H9 (cell line): ENCODE data around the gene TIMM50. TPM values are rescaled to one million over a fixed set of nuclear protein-coding genes. Genes with fewer than 3 reads are reported as not detected.

Experiments
- DNase-seq: peaks from one replicate; pipeline ENCODE4 v3.0.0-alpha.2; 2017
- H2AFZ ChIP-seq: one replicate; pipeline ENCODE4 v1.6.1; 2013; ENCODE audit warnings: mild to moderate bottlenecking, low read length, control low read depth, moderate library complexity
- H2AK5ac ChIP-seq: 2 replicates; pipeline ENCODE4 v1.6.1; 2013; ENCODE audit warnings: low read length, control low read depth, mixed read lengths; ENCODE audit not compliant: insufficient read length
- H2BK120ac ChIP-seq: one replicate; pipeline ENCODE4 v1.6.1; 2013; ENCODE audit warnings: low read depth, mild to moderate bottlenecking, low read length, control low read depth, inconsistent platforms; ENCODE audit not compliant: poor library complexity, severe bottlenecking
- H2BK12ac ChIP-seq: 2 replicates; pipeline ENCODE4 v1.6.1; 2013; ENCODE audit warnings: low read length, control low read depth, mixed read lengths, low read depth; ENCODE audit not compliant: insufficient read length
- H2BK15ac ChIP-seq: 2 replicates; pipeline ENCODE4 v1.6.1; 2013; ENCODE audit warnings: low read depth, low read length, control low read depth
- H2BK20ac ChIP-seq: one replicate; pipeline ENCODE4 v1.6.1; 2013; ENCODE audit warnings: low read depth, mild to moderate bottlenecking, low read length, control low read depth, inconsistent platforms; ENCODE audit not compliant: poor library complexity, severe bottlenecking
- H2BK5ac ChIP-seq: 2 replicates; pipeline ENCODE4 v1.6.1; 2013; ENCODE audit warnings: low read length, control low read depth, mixed read lengths; ENCODE audit not compliant: insufficient read length
- H3K14ac ChIP-seq: 2 replicates; pipeline ENCODE4 v1.6.1; 2013; ENCODE audit warnings: low read length, control low read depth; ENCODE audit not compliant: insufficient read depth
- H3K18ac ChIP-seq: 2 replicates; pipeline ENCODE4 v1.6.1; 2013; ENCODE audit warnings: low read depth, mild to moderate bottlenecking, mixed read lengths, low read length, control low read depth; ENCODE audit not compliant: insufficient read length
- H3K23ac ChIP-seq: 2 replicates; pipeline ENCODE4 v1.6.1; 2013; ENCODE audit warnings: low read length, control low read depth, mixed read lengths, low read depth; ENCODE audit not compliant: insufficient read length
- H3K23me2 ChIP-seq: 2 replicates; pipeline ENCODE4 v1.6.1; 2013; ENCODE audit warnings: low read depth, mild to moderate bottlenecking, mixed read lengths, low read length, control low read depth; ENCODE audit not compliant: insufficient read length, poor library complexity, severe bottlenecking
- H3K27ac ChIP-seq: 2 replicates; pipeline ENCODE4 v1.5.1; 2013; ENCODE audit warnings: low read length, control low read depth, mixed read lengths, low read depth; ENCODE audit not compliant: insufficient read length
- H3K27me3 ChIP-seq: 2 replicates; pipeline ENCODE4 v1.6.1; 2013; ENCODE audit warnings: low read length, control low read depth, inconsistent platforms; ENCODE audit not compliant: insufficient read depth
- H3K4ac ChIP-seq: 2 replicates; pipeline ENCODE4 v1.6.1; 2013; ENCODE audit warnings: low read depth, mild to moderate bottlenecking, control low read depth, inconsistent platforms, low read length, moderate library complexity
- H3K4me1 ChIP-seq: 2 replicates; pipeline ENCODE4 v1.6.1; 2013; ENCODE audit warnings: low read length, control low read depth, inconsistent platforms; ENCODE audit not compliant: insufficient read depth
- H3K4me2 ChIP-seq: 2 replicates; pipeline ENCODE4 v1.6.1; 2013; ENCODE audit warnings: low read length, control low read depth, mixed read lengths; ENCODE audit not compliant: insufficient read length, insufficient read depth
- H3K56ac ChIP-seq: 2 replicates; pipeline ENCODE4 v1.6.1; 2013; ENCODE audit warnings: low read depth, mild to moderate bottlenecking, mixed read lengths, low read length, control low read depth; ENCODE audit not compliant: insufficient read length
- H3K79me1 ChIP-seq: 2 replicates; pipeline ENCODE4 v1.6.1; 2013; ENCODE audit warnings: low read depth, mild to moderate bottlenecking, moderate library complexity, low read length, control low read depth, inconsistent platforms; ENCODE audit not compliant: insufficient read depth, poor library complexity, severe bottlenecking
- H3K79me2 ChIP-seq: 2 replicates; pipeline ENCODE4 v1.6.1; 2013; ENCODE audit warnings: low read length, control low read depth, inconsistent platforms; ENCODE audit not compliant: insufficient read depth
- H3K9ac ChIP-seq: 2 replicates; pipeline ENCODE4 v1.6.1; 2013; ENCODE audit warnings: low read length, control low read depth, mixed read lengths; ENCODE audit not compliant: insufficient read length; ENCODE audit errors: extremely low read depth
- H3K9me3 ChIP-seq: one replicate; pipeline ENCODE4 v1.6.1; 2013; ENCODE audit warnings: low read depth, low read length, inconsistent platforms; ENCODE audit not compliant: control insufficient read depth
- H3T11ph ChIP-seq: one replicate; pipeline ENCODE4 v1.6.1; 2013; ENCODE audit warnings: mild to moderate bottlenecking, low read length, control low read depth, inconsistent platforms
- H4K20me1 ChIP-seq: one replicate; pipeline ENCODE4 v1.6.1; 2013; ENCODE audit not compliant: control insufficient read depth, insufficient read length, insufficient read depth
- H4K5ac ChIP-seq: 2 replicates; pipeline ENCODE4 v1.6.1; 2013; ENCODE audit warnings: low read depth, mild to moderate bottlenecking, mixed read lengths, low read length, control low read depth; ENCODE audit not compliant: insufficient read length
- H4K8ac ChIP-seq: replicated peaks from 2 replicates; pipeline ENCODE4 v1.6.1; 2013; ENCODE audit warnings: low read length, control low read depth, mixed read lengths, low read depth; ENCODE audit not compliant: insufficient read length
- H4K91ac ChIP-seq: 2 replicates; pipeline ENCODE4 v1.6.1; 2013; ENCODE audit warnings: low read depth, mild to moderate bottlenecking, moderate library complexity, mixed read lengths, low read length, control low read depth; ENCODE audit not compliant: insufficient read length
- H3K27ac Mint-ChIP-seq, 3 experiments: 2 replicates in 2 of 3; 3 replicates in 1 of 3; pipeline ENCODE4 v1.8.0; 2020 to 2021; ENCODE audit warnings: mixed read lengths in 3 of 3, mild to moderate bottlenecking in 1 of 3, moderate library complexity in 1 of 3
- H3K27me3 Mint-ChIP-seq: 2 replicates; pipeline ENCODE4 v1.8.0; 2021; ENCODE audit warnings: low read depth, mild to moderate bottlenecking, moderate library complexity, mixed read lengths
- H3K36me3 Mint-ChIP-seq, 3 experiments: 2 replicates in 2 of 3; 3 replicates in 1 of 3; pipeline ENCODE4 v1.8.0; 2020 to 2021; ENCODE audit warnings: low read depth in 3 of 3, mixed read lengths in 3 of 3; ENCODE audit not compliant: insufficient read depth in 1 of 3
- H3K4me1 Mint-ChIP-seq, 2 experiments: 2 replicates each; pipeline ENCODE4 v1.8.0; 2020; ENCODE audit warnings: mixed read lengths in 2 of 2
- H3K4me3 Mint-ChIP-seq, 2 experiments: 2 replicates in 1 of 2; 3 replicates in 1 of 2; pipeline ENCODE4 v1.8.0; 2020 to 2021; ENCODE audit warnings: mild to moderate bottlenecking in 2 of 2, mixed read lengths in 2 of 2, moderate library complexity in 1 of 2
- H3K9me3 Mint-ChIP-seq, 2 experiments: 2 replicates in 1 of 2; 3 replicates in 1 of 2; pipeline ENCODE4 v1.8.0; 2020; ENCODE audit warnings: mild to moderate bottlenecking in 2 of 2, mixed read lengths in 2 of 2, moderate library complexity in 1 of 2
- CTCF ChIP-seq: fragments of 200-600 bp; sonication (generic); conservative IDR thresholded peaks from 3 replicates; pipeline ENCODE4 v1.8.0; 2021; ENCODE audit warnings: antibody characterized with exemption, mild to moderate bottlenecking
- WGBS: extraction: QIAGEN DNeasy Blood & Tissue Kit; methylation state at CpG from one replicate; pipeline ENCODE4 v1.1.7; 2013; ENCODE audit warnings: missing lambda C conversion rate, low lambda C conversion rate, mixed read lengths; ENCODE audit not compliant: insufficient read length; ENCODE audit errors: extremely low coverage; 5-methylcytosine and 5-hydroxymethylcytosine counted together
- total RNA-seq: library from RNA; stranded (reverse); gene quantifications from 2 replicates; pipeline ENCODE4 v1.2.1, GENCODE V29; 2021

Gene TIMM50
- total RNA-seq, 1 experiment from 2014 or later, result 128 TPM

GRCh38 chr19:39435499-39436349 is 44.9 kb upstream of the TIMM50 start, which contains the start of gene RPS16:
RPS16 (minus strand) TSS chr19:39435949; CDS start chr19:39435895, 54 bp downstream.
- Histone ChIP-seq H3K56ac (no peak within 1 kb of the TSS), H3K4me2 (peak within 1 kb of the TSS; percentile 75), H3K27me3 (no peaks in the 10 kb centered on the region), H3K4me1 (no peaks in the 10 kb centered on the region), H3K79me1 (peaks cover 9% of the 10 kb centered on the region), H3K18ac (peak within 1 kb of the TSS; percentile 86), H2BK5ac (no peak within 1 kb of the TSS), H2BK20ac (no peak within 1 kb of the TSS), H4K91ac (no peak within 1 kb of the TSS), H4K20me1 (no peaks in the 10 kb centered on the region), H2BK120ac (peak within 1 kb of the TSS; percentile 53), H3K27ac (no peak within 1 kb of the TSS), H3K9me3 (no peaks in the 10 kb centered on the region), H3K79me2 (peaks cover 6% of the 10 kb centered on the region; the same call in 1 of the 2 replicates), H2BK12ac (no peak within 1 kb of the TSS), H3K23me2 (peaks cover 10% of the 10 kb centered on the region), H2BK15ac (no peak within 1 kb of the TSS), H3K23ac (no peak within 1 kb of the TSS), H3T11ph (no peak within 1 kb of the TSS), H3K14ac (peak within 1 kb of the TSS; percentile 97), H3K9ac (peak within 1 kb of the TSS; percentile 99), H4K5ac (no peak within 1 kb of the TSS), H2AFZ (no peak within 1 kb of the TSS), H2AK5ac (no peak within 1 kb of the TSS), H3K4ac (no peak within 1 kb of the TSS), H4K8ac (no peak within 1 kb of the TSS)
- Mint-ChIP-seq H3K36me3 (peaks cover 32 to 40% (median 37%) of the 10 kb centered on the region in 3 experiments), H3K4me3 (peak within 1 kb of the TSS; percentile 98 to 100), H3K9me3 (peaks cover 0 to 7% of the 10 kb centered on the region in 2 experiments; a peak in 2 of 5 replicates), H3K27ac (peak within 1 kb of the TSS; percentile 99 to 100 (median 100)), H3K4me1 (peaks cover 30 to 42% of the 10 kb centered on the region in 2 experiments), H3K27me3 (peaks cover 5% of the 10 kb centered on the region)
- no CpG with 5 or more reads among the region's 61 CpGs for WGBS
- DNase-seq, result peak; percentile 98
- TF ChIP-seq CTCF, result no peak
